ENCODE data around the gene ZBTB20.

ZBTB20 gene

GRCh38 chr3:114967168-114967567 is 179.9 kb downstream of the ZBTB20 start:
- TF ChIP-seq JUND (IDR thresholded peaks at IDR 0.05; ENCODE audit: low read depth) = no peak
- in situ Hi-C loops (cut with HindIII; ENCODE audit: low pct_unique_long_range_greater_than_20kb, low sequenced_read_pairs) = no loop called here
- DNase-seq (ENCODE audit: low read depth in 1 of 2, low spot score in 1 of 2) = no peak

GRCh38 chr3:114962189-114962588 is 184.9 kb downstream of the ZBTB20 start:
- no peak for TF ChIP-seq JUND (IDR thresholded peaks at IDR 0.05; ENCODE audit: low read depth)
- DNase-seq (ENCODE audit: low read depth in 1 of 2, low spot score in 1 of 2) = no peak
- in situ Hi-C loops (cut with HindIII; ENCODE audit: low pct_unique_long_range_greater_than_20kb, low sequenced_read_pairs) = no loop called here

GRCh38 chr3:114958930-114959329 is 188.2 kb downstream of the ZBTB20 start:
- in situ Hi-C loops (cut with HindIII; ENCODE audit: low pct_unique_long_range_greater_than_20kb, low sequenced_read_pairs) = no loop called here
- no peak for TF ChIP-seq JUND (IDR thresholded peaks at IDR 0.05; ENCODE audit: low read depth)
- no peak for DNase-seq (ENCODE audit: low read depth in 1 of 2, low spot score in 1 of 2)

- no peak for TF ChIP-seq JUND (IDR thresholded peaks at IDR 0.05; ENCODE audit: low read depth)
- DNase-seq (ENCODE audit: low read depth in 1 of 2, low spot score in 1 of 2) = no peak
- in situ Hi-C loops (cut with HindIII; ENCODE audit: low pct_unique_long_range_greater_than_20kb, low sequenced_read_pairs) = no loop called here
Observed at GRCh38 chr3:114953800-114954199, 193.3 kb downstream of the ZBTB20 start.

GRCh38 chr3:114953215-114953799 is 193.8 kb downstream of the ZBTB20 start:
- no peak for DNase-seq (ENCODE audit: low read depth in 1 of 2, low spot score in 1 of 2)
- in situ Hi-C loops (cut with HindIII; ENCODE audit: low pct_unique_long_range_greater_than_20kb, low sequenced_read_pairs) = no loop called here
- no peak for TF ChIP-seq JUND (IDR thresholded peaks at IDR 0.05; ENCODE audit: low read depth)

- no peak for DNase-seq (ENCODE audit: low read depth in 1 of 2, low spot score in 1 of 2)
- in situ Hi-C loops (cut with HindIII; ENCODE audit: low pct_unique_long_range_greater_than_20kb, low sequenced_read_pairs) = no loop called here
- TF ChIP-seq JUND (IDR thresholded peaks at IDR 0.05; ENCODE audit: low read depth) = no peak
Observed at GRCh38 chr3:114942773-114943172, 204.3 kb downstream of the ZBTB20 start.

GRCh38 chr3:114941626-114942309 is 205.3 kb downstream of the ZBTB20 start:
- TF ChIP-seq JUND (IDR thresholded peaks at IDR 0.05; ENCODE audit: low read depth) = no peak
- DNase-seq (ENCODE audit: low read depth in 1 of 2, low spot score in 1 of 2) = no peak
- in situ Hi-C loops (cut with HindIII; ENCODE audit: low pct_unique_long_range_greater_than_20kb, low sequenced_read_pairs) = no loop called here

GRCh38 chr3:114939920-114940319 is 207.2 kb downstream of the ZBTB20 start:
- no peak for DNase-seq (ENCODE audit: low read depth in 1 of 2, low spot score in 1 of 2)
- in situ Hi-C loops (cut with HindIII; ENCODE audit: low pct_unique_long_range_greater_than_20kb, low sequenced_read_pairs) = no loop called here
- no peak for TF ChIP-seq JUND (IDR thresholded peaks at IDR 0.05; ENCODE audit: low read depth)

- in situ Hi-C loops (cut with HindIII; ENCODE audit: low pct_unique_long_range_greater_than_20kb, low sequenced_read_pairs) = no loop called here
- no peak for DNase-seq (ENCODE audit: low read depth in 1 of 2, low spot score in 1 of 2)
- no peak for TF ChIP-seq JUND (IDR thresholded peaks at IDR 0.05; ENCODE audit: low read depth)
Observed at GRCh38 chr3:114933407-114933806, 213.7 kb downstream of the ZBTB20 start.

- DNase-seq (ENCODE audit: low read depth in 1 of 2, low spot score in 1 of 2) = no peak
- in situ Hi-C loops (cut with HindIII; ENCODE audit: low pct_unique_long_range_greater_than_20kb, low sequenced_read_pairs) = no loop called here
- TF ChIP-seq JUND (IDR thresholded peaks at IDR 0.05; ENCODE audit: low read depth) = no peak
Observed at GRCh38 chr3:114929971-114930732, 216.9 kb downstream of the ZBTB20 start.

GRCh38 chr3:114928989-114929640 is 218.0 kb downstream of the ZBTB20 start:
- in situ Hi-C loops (cut with HindIII; ENCODE audit: low pct_unique_long_range_greater_than_20kb, low sequenced_read_pairs) = no loop called here
- no peak for TF ChIP-seq JUND (IDR thresholded peaks at IDR 0.05; ENCODE audit: low read depth)
- DNase-seq (ENCODE audit: low read depth in 1 of 2, low spot score in 1 of 2) = no peak

- no peak for DNase-seq (ENCODE audit: low read depth in 1 of 2, low spot score in 1 of 2)
- in situ Hi-C loops (cut with HindIII; ENCODE audit: low pct_unique_long_range_greater_than_20kb, low sequenced_read_pairs) = no loop called here
- TF ChIP-seq JUND (IDR thresholded peaks at IDR 0.05; ENCODE audit: low read depth) = no peak
Observed at GRCh38 chr3:114904633-114905032, 242.5 kb downstream of the ZBTB20 start.

- in situ Hi-C loops (cut with HindIII; ENCODE audit: low pct_unique_long_range_greater_than_20kb, low sequenced_read_pairs) = no loop called here
- no peak for DNase-seq (ENCODE audit: low read depth in 1 of 2, low spot score in 1 of 2)
- TF ChIP-seq JUND (IDR thresholded peaks at IDR 0.05; ENCODE audit: low read depth) = no peak
Observed at GRCh38 chr3:114903213-114903612, 243.9 kb downstream of the ZBTB20 start.
